K562 (cell line): Measurements from ENCODE around the gene RPL27. TPM values are rescaled to one million over a fixed set of nuclear protein-coding genes. Genes with fewer than 3 reads are reported as not detected.

Source experiments
- HDAC8 ChIP-seq: fragments of 450-650 bp; IDR thresholded peaks from 2 replicates; pipeline ENCODE4 v1.6.1; 2016; ENCODE audit warnings: mild to moderate bottlenecking, missing genetic modification characterization, moderate library complexity, missing compliant biosample characterization
- HMBOX1 ChIP-seq: sonication (generic); IDR thresholded peaks from 2 replicates; pipeline ENCODE4 v1.6.1; 2016
- HOXB6 ChIP-seq: fragments of 250-450 bp; sonication (Bioruptor Pico); IDR thresholded peaks from 2 replicates; pipeline ENCODE4 v1.5.1; 2022; ENCODE audit warnings: mild to moderate bottlenecking, borderline replicate concordance
- IRF2 ChIP-seq: sonication (generic); formaldehyde crosslinking; IDR thresholded peaks from 2 replicates; pipeline ENCODE4 v1.8.1; 2022; ENCODE audit warnings: mild to moderate bottlenecking, missing genetic modification reagents
- MCM5 ChIP-seq: fragments of 450-650 bp; IDR thresholded peaks from 2 replicates; pipeline ENCODE4 v1.6.1; 2016; ENCODE audit warnings: low read depth
- RBM25 ChIP-seq: fragments of 200-400 bp; formaldehyde crosslinking; IDR thresholded peaks from 2 replicates; pipeline ENCODE4 v1.6.1; 2018; ENCODE audit warnings: low read length, low read depth, moderate library complexity; ENCODE audit not compliant: severe bottlenecking
- RBM39 ChIP-seq: fragments of 200-400 bp; formaldehyde crosslinking; optimal IDR thresholded peaks from 2 replicates; pipeline ENCODE3; 2018; ENCODE audit warnings: low read depth, low read length
- ZNF324 ChIP-seq: fragments of 250-450 bp; sonication (Bioruptor Pico); IDR thresholded peaks from 2 replicates; pipeline ENCODE4 v1.4.0; 2020; ENCODE audit warnings: mild to moderate bottlenecking
- ZNF395 ChIP-seq: fragments of 200-800 bp; sonication (Bioruptor generic); IDR thresholded peaks from 2 replicates; pipeline ENCODE4 v1.6.1; 2017; ENCODE audit warnings: missing genetic modification characterization, missing compliant biosample characterization
- polyA plus RNA-seq, 8 experiments: library from polyadenylated mRNA; depleted of rRNA in 4 of 8; stranded (reverse) in 5 of 8; unstranded in 3 of 8; fragments of >200 nt; fragmentation: Nextera tagmentation in 2 of 8; fragmentation: Illumina TruSeq in 1 of 8; extraction: Ambion mirVana in 2 of 8; extraction: Trizol in 1 of 8; gene quantifications; 2 replicates each; pipeline versions ENCODE4 v1.2.1 to v1.2.3, GENCODE V29; 2011 to 2014; ENCODE audit warnings: inconsistent platforms in 1 of 8, missing spikeins in 1 of 8
- total RNA-seq, 7 experiments: library from RNA; depleted of rRNA in 6 of 7; stranded (reverse); fragments of >200 nt in 6 of 7; fragmentation: Illumina TruSeq in 2 of 7; extraction: Trizol in 2 of 7; gene quantifications; 2 replicates each; pipeline versions ENCODE4 v1.2.1 to v1.2.3, GENCODE V29; 2011 to 2021; ENCODE audit warnings: low replicate concordance in 1 of 7
- TF ChIP-seq, protein P1 (sequence below): fragments of 450-650 bp; IDR thresholded peaks from 2 replicates; pipeline ENCODE4 v1.6.1; 2016; ENCODE audit warnings: mild to moderate bottlenecking
- TF ChIP-seq, protein P2 (sequence below): fragments of 250-450 bp; sonication (Bioruptor Pico); IDR thresholded peaks from 2 replicates; pipeline ENCODE4 v1.4.0; 2020; ENCODE audit warnings: mild to moderate bottlenecking, moderate library complexity
- TF ChIP-seq, protein P3 (sequence below): fragments of 250-450 bp; sonication (Bioruptor Pico); IDR thresholded peaks from 2 replicates; pipeline ENCODE4 v1.4.0; 2020; ENCODE audit warnings: mild to moderate bottlenecking, moderate library complexity
- TF ChIP-seq, protein P4 (sequence below): fragments of 450-650 bp; formaldehyde crosslinking; IDR thresholded peaks from 2 replicates; pipeline ENCODE4 v1.4.0; 2020; ENCODE audit warnings: mild to moderate bottlenecking, moderate library complexity

RPL27 gene
- total and polyA plus RNA-seq, 9 of the 15 experiments (the other 6 are each of a cell fraction or from before 2014, with no cell fraction given) = 1,539 to 6,155 (median 3,710) TPM

GRCh38 chr17:43006639-43007551 lies 8.7 kb downstream of the RPL27 start, which contains the start of gene IFI35 (continued):
- TF ChIP-seq ZNF395 (CRISPR knock-in tag) = 0 out of 2 replicates have a peak, but pooled peaks have one; percentile 44
- TF ChIP-seq HOXB6 (CRISPR knock-in tag) = no peak
- peak; percentile 25; the same call in 1 of the 2 replicates for TF ChIP-seq IRF2 (CRISPR knock-in tag)
- TF ChIP-seq, protein P1, sequence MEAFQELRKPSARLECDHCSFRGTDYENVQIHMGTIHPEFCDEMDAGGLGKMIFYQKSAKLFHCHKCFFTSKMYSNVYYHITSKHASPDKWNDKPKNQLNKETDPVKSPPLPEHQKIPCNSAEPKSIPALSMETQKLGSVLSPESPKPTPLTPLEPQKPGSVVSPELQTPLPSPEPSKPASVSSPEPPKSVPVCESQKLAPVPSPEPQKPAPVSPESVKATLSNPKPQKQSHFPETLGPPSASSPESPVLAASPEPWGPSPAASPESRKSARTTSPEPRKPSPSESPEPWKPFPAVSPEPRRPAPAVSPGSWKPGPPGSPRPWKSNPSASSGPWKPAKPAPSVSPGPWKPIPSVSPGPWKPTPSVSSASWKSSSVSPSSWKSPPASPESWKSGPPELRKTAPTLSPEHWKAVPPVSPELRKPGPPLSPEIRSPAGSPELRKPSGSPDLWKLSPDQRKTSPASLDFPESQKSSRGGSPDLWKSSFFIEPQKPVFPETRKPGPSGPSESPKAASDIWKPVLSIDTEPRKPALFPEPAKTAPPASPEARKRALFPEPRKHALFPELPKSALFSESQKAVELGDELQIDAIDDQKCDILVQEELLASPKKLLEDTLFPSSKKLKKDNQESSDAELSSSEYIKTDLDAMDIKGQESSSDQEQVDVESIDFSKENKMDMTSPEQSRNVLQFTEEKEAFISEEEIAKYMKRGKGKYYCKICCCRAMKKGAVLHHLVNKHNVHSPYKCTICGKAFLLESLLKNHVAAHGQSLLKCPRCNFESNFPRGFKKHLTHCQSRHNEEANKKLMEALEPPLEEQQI = no peak
- TF ChIP-seq, protein P2, sequence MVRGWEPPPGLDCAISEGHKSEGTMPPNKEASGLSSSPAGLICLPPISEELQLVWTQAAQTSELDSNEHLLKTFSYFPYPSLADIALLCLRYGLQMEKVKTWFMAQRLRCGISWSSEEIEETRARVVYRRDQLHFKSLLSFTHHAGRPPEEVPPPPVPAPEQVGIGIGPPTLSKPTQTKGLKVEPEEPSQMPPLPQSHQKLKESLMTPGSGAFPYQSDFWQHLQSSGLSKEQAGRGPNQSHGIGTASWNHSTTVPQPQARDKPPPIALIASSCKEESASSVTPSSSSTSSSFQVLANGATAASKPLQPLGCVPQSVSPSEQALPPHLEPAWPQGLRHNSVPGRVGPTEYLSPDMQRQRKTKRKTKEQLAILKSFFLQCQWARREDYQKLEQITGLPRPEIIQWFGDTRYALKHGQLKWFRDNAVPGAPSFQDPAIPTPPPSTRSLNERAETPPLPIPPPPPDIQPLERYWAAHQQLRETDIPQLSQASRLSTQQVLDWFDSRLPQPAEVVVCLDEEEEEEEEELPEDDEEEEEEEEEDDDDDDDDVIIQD = no peak
- TF ChIP-seq, protein P3, sequence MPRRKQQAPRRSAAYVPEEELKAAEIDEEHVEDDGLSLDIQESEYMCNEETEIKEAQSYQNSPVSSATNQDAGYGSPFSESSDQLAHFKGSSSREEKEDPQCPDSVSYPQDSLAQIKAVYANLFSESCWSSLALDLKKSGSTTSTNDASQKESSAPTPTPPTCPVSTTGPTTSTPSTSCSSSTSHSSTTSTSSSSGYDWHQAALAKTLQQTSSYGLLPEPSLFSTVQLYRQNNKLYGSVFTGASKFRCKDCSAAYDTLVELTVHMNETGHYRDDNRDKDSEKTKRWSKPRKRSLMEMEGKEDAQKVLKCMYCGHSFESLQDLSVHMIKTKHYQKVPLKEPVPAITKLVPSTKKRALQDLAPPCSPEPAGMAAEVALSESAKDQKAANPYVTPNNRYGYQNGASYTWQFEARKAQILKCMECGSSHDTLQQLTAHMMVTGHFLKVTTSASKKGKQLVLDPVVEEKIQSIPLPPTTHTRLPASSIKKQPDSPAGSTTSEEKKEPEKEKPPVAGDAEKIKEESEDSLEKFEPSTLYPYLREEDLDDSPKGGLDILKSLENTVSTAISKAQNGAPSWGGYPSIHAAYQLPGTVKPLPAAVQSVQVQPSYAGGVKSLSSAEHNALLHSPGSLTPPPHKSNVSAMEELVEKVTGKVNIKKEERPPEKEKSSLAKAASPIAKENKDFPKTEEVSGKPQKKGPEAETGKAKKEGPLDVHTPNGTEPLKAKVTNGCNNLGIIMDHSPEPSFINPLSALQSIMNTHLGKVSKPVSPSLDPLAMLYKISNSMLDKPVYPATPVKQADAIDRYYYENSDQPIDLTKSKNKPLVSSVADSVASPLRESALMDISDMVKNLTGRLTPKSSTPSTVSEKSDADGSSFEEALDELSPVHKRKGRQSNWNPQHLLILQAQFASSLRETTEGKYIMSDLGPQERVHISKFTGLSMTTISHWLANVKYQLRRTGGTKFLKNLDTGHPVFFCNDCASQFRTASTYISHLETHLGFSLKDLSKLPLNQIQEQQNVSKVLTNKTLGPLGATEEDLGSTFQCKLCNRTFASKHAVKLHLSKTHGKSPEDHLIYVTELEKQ (CRISPR knock-in tag) = no peak
- no peak for TF ChIP-seq ZNF324 (CRISPR knock-in tag)
- TF ChIP-seq RBM39 = no peak
- TF ChIP-seq MCM5 = no peak
- TF ChIP-seq RBM25 = no peak
- no peak for TF ChIP-seq HDAC8
- TF ChIP-seq HMBOX1 = 0 out of 2 replicates have a peak, but pooled peaks have one; percentile 12
- TF ChIP-seq, protein P4, sequence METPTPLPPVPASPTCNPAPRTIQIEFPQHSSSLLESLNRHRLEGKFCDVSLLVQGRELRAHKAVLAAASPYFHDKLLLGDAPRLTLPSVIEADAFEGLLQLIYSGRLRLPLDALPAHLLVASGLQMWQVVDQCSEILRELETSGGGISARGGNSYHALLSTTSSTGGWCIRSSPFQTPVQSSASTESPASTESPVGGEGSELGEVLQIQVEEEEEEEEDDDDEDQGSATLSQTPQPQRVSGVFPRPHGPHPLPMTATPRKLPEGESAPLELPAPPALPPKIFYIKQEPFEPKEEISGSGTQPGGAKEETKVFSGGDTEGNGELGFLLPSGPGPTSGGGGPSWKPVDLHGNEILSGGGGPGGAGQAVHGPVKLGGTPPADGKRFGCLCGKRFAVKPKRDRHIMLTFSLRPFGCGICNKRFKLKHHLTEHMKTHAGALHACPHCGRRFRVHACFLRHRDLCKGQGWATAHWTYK (CRISPR knock-in tag) = 0 out of 2 replicates have a peak, but pooled peaks have one; percentile 16
